D721Med (cell line): ENCODE measurements around the gene PTPRG.

Experiments
- DNase-seq: peaks from one replicate; pipeline ENCODE4 v3.0.0; 2011; ENCODE audit warnings: low spot score; ENCODE audit not compliant: insufficient read length
- FAIRE-seq: peaks from 2 replicates; lab custom pipeline; 2011; peaks lifted over from hg19 to GRCh38; lab: Jason Lieb, UNC
- CTCF ChIP-seq: IDR thresholded peaks from 2 replicates; pipeline ENCODE4 v1.5.1; 2012; ENCODE audit warnings: mild to moderate bottlenecking, control low read depth; ENCODE audit not compliant: insufficient read depth; ENCODE audit errors: missing control alignments

The PTPRG gene

DNA sequence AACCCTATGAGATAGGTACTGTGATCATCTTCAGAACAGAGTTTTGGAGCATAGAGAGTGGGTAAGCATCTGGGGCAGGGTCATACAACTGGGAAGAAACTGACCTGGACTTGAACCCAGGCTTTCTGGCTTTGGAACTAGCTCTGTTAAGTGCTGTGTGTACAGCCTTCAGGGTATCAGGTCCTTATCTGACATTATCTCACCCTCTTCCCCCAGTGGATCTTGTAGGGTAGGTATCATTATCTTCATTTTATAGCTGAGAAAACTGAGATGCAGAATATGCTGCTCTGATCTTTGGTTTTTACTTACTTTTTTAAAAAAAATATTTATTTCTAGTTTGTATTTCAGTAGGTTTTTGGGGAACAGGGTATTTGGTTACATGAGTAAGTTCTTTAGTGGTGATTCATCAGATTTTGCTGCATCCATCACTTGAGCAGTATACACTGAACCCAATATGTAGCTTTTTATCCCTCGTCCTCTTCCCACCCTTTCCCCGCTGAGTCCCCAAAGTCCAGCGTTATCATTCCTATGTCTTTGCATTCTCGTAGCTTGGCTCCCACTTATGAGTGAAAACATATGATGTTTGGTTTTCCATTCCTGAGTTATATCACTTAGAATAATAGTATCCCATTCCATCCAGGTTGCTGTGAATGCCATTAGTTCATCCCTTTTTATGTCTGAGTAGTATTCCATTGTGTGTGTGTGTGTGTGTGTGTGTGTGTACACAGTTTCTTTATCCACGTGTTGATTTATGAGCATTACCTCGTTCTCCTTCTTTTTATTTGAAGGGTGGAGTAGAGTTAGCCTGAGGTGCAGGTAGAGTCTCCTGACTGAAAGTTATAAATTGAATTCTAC, 271.2 kb downstream of the PTPRG start:
- FAIRE-seq (no peak), DNase-seq (no peak)
- TF ChIP-seq CTCF: no peak

DNA sequence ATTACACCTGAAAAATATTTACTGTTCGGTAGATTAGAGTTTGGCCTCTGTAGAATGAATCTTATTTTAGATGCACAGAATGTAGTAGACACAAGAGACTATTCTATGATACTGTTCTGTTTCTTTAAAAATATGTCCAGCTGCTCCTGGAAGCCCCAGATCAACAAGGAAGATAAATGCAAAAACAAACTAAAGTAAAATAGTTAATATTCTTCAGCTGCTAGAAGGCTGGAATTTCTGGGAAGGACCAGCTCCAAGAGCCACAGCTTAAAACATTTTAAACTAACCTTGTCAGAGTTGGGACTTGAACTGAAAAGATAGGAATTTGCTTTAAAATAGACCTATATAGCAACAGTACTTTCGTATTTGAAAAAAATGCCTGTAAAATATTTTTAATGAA, 277.9 kb downstream of the PTPRG start:
- DNase-seq (no peak), FAIRE-seq (no peak)
- no peak for TF ChIP-seq CTCF

DNA sequence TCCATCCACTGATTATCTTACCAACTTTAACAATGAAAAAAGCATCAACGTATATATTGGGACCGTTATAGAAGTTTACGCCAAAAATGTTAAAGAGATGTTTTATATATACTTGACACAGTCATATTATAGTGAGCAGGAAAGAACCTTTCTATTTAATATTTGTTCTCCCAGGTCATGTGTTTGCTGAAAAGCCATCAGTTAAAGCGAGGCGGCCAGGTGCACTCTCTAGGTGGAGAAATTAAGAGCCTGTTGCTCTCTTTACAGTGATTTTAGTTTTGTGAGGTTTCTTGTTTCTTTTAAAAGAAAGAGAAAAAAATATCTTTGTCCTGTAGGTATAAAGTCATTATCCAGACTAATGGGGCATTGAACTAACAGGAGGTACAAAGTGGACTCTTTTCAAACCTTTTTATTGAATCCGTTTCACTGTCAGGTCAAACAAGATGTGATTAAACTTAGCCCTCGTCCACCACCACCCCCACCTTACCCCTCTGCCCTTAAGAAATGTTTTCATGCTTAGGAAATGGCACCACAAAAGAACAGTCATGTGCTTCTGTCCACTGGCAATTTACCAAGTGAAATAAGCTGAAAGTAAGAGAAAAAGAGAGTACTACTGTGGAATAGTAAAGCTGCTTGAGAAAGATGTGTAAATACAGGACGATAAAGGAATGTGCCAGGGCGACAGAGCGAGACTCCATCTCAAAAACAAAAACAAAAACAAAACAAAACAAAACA, 279.9 kb downstream of the PTPRG start:
- no peak for TF ChIP-seq CTCF
- no peak for DNase-seq
- FAIRE-seq: no peak

- no peak for TF ChIP-seq CTCF
- DNase-seq (no peak), FAIRE-seq (no peak)
These were observed 280.6 kb downstream of the PTPRG start for GRCh38 chr3:61841988-61842387.

- no peak for DNase-seq
- TF ChIP-seq CTCF: no peak
- FAIRE-seq: no peak
These were observed 283.0 kb downstream of the PTPRG start for GRCh38 chr3:61844346-61844745.

GRCh38 chr3:61846488-61846887, 285.1 kb downstream of the PTPRG start:
- FAIRE-seq: no peak
- DNase-seq: no peak
- no peak for TF ChIP-seq CTCF
